HG02610 (cell line): ENCODE data around the gene MTMR11.
"Not testable (repeated sequence)": the region's sequence is repeated elsewhere in the genome, so short reads cannot be mapped to it uniquely, and the experiment has no call there.

Experiments
- ATAC-seq: cut with Tn5 transposase; IDR thresholded peaks from one replicate; pipeline ENCODE4 v1.9.1; 2021; ENCODE audit warnings: mild to moderate bottlenecking, moderate library complexity; ENCODE audit not compliant: unreplicated experiment

Gene MTMR11

GRCh38 chr1:149936170-149936991 lies at the start of gene MTMR11:
Gene MTMR11, minus strand, starts transcription at chr1:149936879. Its CDS starts 232 bp downstream, at chr1:149936647.
- ATAC-seq: no peak

GRCh38 chr1:149979972-149980540 lies 43.4 kb upstream of the MTMR11 start:
- no peak for ATAC-seq

- ATAC-seq: no peak
Observed at GRCh38 chr1:149979245-149979971, 42.7 kb upstream of the MTMR11 start.

GRCh38 chr1:149978547-149979023 lies 41.9 kb upstream of the MTMR11 start:
- no peak for ATAC-seq

- ATAC-seq: no peak
Observed at GRCh38 chr1:149977345-149977744, 40.7 kb upstream of the MTMR11 start.

GRCh38 chr1:149972547-149972946 lies 35.9 kb upstream of the MTMR11 start:
- no peak for ATAC-seq

GRCh38 chr1:149967646-149968045 lies 31.0 kb upstream of the MTMR11 start:
- no peak for ATAC-seq

- ATAC-seq: no peak
Observed at GRCh38 chr1:149967041-149967440, 30.4 kb upstream of the MTMR11 start.

- ATAC-seq: no peak
Observed at GRCh38 chr1:149966405-149966804, 29.7 kb upstream of the MTMR11 start.

- no peak for ATAC-seq
Observed at GRCh38 chr1:149965440-149965839, 28.8 kb upstream of the MTMR11 start.

- no peak for ATAC-seq
Observed at GRCh38 chr1:149963358-149963757, 26.7 kb upstream of the MTMR11 start.

- ATAC-seq: no peak
Observed at GRCh38 chr1:149962736-149963135, 26.1 kb upstream of the MTMR11 start.

- ATAC-seq: no peak
Observed at GRCh38 chr1:149962039-149962647, 25.5 kb upstream of the MTMR11 start.

- ATAC-seq: not testable (repeated sequence)
Observed at GRCh38 chr1:149957548-149957947, 20.9 kb upstream of the MTMR11 start.

- no peak for ATAC-seq
Observed at GRCh38 chr1:149949911-149950310, 13.2 kb upstream of the MTMR11 start.

GRCh38 chr1:149945206-149945605 lies 8.5 kb upstream of the MTMR11 start:
- ATAC-seq: no peak

- no peak for ATAC-seq
Observed at GRCh38 chr1:149942885-149943284, 6.2 kb upstream of the MTMR11 start.

- no peak for ATAC-seq
Observed at GRCh38 chr1:149942207-149942606, 5.5 kb upstream of the MTMR11 start.

GRCh38 chr1:149940427-149940826 lies 3.7 kb upstream of the MTMR11 start:
- no peak for ATAC-seq

- ATAC-seq: not testable (repeated sequence)
Observed at GRCh38 chr1:149938668-149939003, 2.0 kb upstream of the MTMR11 start.

- ATAC-seq: no peak
Observed at GRCh38 chr1:149937759-149938158, 1.1 kb upstream of the MTMR11 start.
